ENCODE data around the gene MAP4K2.

- TF ChIP-seq, protein P1, sequence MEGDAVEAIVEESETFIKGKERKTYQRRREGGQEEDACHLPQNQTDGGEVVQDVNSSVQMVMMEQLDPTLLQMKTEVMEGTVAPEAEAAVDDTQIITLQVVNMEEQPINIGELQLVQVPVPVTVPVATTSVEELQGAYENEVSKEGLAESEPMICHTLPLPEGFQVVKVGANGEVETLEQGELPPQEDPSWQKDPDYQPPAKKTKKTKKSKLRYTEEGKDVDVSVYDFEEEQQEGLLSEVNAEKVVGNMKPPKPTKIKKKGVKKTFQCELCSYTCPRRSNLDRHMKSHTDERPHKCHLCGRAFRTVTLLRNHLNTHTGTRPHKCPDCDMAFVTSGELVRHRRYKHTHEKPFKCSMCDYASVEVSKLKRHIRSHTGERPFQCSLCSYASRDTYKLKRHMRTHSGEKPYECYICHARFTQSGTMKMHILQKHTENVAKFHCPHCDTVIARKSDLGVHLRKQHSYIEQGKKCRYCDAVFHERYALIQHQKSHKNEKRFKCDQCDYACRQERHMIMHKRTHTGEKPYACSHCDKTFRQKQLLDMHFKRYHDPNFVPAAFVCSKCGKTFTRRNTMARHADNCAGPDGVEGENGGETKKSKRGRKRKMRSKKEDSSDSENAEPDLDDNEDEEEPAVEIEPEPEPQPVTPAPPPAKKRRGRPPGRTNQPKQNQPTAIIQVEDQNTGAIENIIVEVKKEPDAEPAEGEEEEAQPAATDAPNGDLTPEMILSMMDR (IDR thresholded peaks at IDR 0.05) = no peak
- peak in 1 of 2 donors; percentile 58 for TF ChIP-seq POLR2A (IDR thresholded peaks at IDR 0.05)
Measured at GRCh38 chr11:64777449-64778222, 25.4 kb downstream of the MAP4K2 start.
